Right lobe of liver (tissue), 6 donors: ENCODE measurements around the gene KCNN3. TPM values are rescaled to one million over a fixed set of nuclear protein-coding genes. Genes with fewer than 3 reads are reported as not detected.

ENCODE experiments used
- ATAC-seq, 4 donors: fragments of 200-7000 bp; cut with Tn5 transposase; one replicate each; pipeline ENCODE4 v1.9.1; 2020; ENCODE audit warnings: mild to moderate bottlenecking in 4 of 4, moderate library complexity in 4 of 4
- DNase-seq, 3 donors: peaks; one replicate each; pipeline ENCODE4 v3.0.0-alpha.2; 2020
- H3K27ac ChIP-seq, 3 donors: fragments of 200-600 bp; one replicate each; pipeline ENCODE4 v1.8.0; 2022
- H3K27me3 ChIP-seq, 2 donors: fragments of 200-600 bp; one replicate each; pipeline ENCODE4 v1.8.0; 2022
- H3K36me3 ChIP-seq, 4 donors: fragments of 200-600 bp; sonication (generic) in 1 of 4; one replicate each; pipeline versions ENCODE4 v1.5.1 to v1.8.0; 2017 to 2022; ENCODE audit warnings: control low read depth in 1 of 4
- H3K4me1 ChIP-seq, 4 donors: fragments of 200-600 bp; sonication (generic) in 1 of 4; one replicate each; pipeline versions ENCODE4 v1.5.1 to v1.8.0; 2017 to 2022; ENCODE audit warnings: control low read depth in 1 of 4
- H3K4me3 ChIP-seq, 3 donors: fragments of 200-600 bp; one replicate each; pipeline ENCODE4 v1.8.0; 2022
- H3K9me3 ChIP-seq, 4 donors: fragments of 200-600 bp; sonication (generic) in 1 of 4; one replicate each; pipeline versions ENCODE4 v1.5.1 to v1.8.0; 2017 to 2022; ENCODE audit warnings: control low read depth in 1 of 4
- POLR2A ChIP-seq: fragments of 450-650 bp; IDR thresholded peaks from one replicate; pipeline ENCODE4 v1.6.1; 2017; ENCODE audit warnings: antibody characterized with exemption, mild to moderate bottlenecking
- WGBS: methylation state at CpG from one replicate; pipeline ENCODE4 v1.1.6; 2018; ENCODE audit warnings: low coverage, low lambda C conversion rate; ENCODE audit not compliant: insufficient coverage; ENCODE audit errors: missing lambda C conversion rate; 5-methylcytosine and 5-hydroxymethylcytosine counted together
- intact Hi-C, 2 donors: fragments of 100-400 bp; cut with DNase I; formaldehyde crosslinking; loops; one replicate each; pipeline versions ENCODE4 v1.11.2 to v1.14.1; 2022
- total RNA-seq, 6 experiments: library from RNA; depleted of rRNA in 2 of 6; stranded (reverse); fragments of >200 nt in 2 of 6; fragmentation: NEBNext Ultra II Directional in 3 of 6; extraction: Animal tissue kit (Norgen Biotek cat#: 25700) in 3 of 6; gene quantifications; one replicate each; pipeline versions ENCODE4 v1.1.0 to v1.2.4, GENCODE V29; 2016 to 2023
- TF ChIP-seq, protein P1 (sequence below), 4 donors: fragments of 200-600 bp in 3 of 4; fragments of 450-650 bp in 1 of 4; IDR thresholded peaks; one replicate each; pipeline versions ENCODE4 v1.5.1 to v1.8.0; 2016 to 2022; ENCODE audit warnings: antibody characterized with exemption in 4 of 4, mild to moderate bottlenecking in 2 of 4
- donor health status: DM: no; HTN: yes; CAD: no.
- donor health status: DM: no; HTN: no; CAD: no.
- donor health status: DM: no; HTN: no; CAD: no.
- donor health status: DM: no; HTN: yes; CAD: no.
- donor health status: DM: no; HTN: yes; CAD: no.

The KCNN3 gene
- total RNA-seq, 6 experiments from 2014 or later: 0.15 to 0.64 (median 0.32) TPM

DNA sequence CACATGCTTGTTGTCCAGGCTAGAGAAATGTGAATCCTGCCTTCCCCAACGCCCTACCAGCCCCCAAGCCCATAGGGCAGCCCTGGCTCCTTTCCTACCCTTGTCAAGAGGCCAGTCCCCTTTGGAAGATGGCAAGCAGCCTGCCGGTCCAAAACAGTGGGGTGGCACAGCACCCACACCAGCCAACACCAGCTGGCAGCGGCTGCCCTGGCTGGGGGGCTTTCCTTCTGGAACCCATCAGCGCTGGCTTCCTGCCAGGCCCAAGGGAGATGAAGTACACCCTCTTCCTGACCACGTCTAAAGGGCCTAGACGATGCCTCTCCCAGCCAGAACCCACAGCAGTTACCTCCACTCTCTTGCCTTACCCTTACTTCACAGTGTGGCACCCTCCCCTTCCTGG, 24.2 kb downstream of the KCNN3 start:
- ATAC-seq: no peak
- TF ChIP-seq POLR2A: no peak
- TF ChIP-seq, protein P1, sequence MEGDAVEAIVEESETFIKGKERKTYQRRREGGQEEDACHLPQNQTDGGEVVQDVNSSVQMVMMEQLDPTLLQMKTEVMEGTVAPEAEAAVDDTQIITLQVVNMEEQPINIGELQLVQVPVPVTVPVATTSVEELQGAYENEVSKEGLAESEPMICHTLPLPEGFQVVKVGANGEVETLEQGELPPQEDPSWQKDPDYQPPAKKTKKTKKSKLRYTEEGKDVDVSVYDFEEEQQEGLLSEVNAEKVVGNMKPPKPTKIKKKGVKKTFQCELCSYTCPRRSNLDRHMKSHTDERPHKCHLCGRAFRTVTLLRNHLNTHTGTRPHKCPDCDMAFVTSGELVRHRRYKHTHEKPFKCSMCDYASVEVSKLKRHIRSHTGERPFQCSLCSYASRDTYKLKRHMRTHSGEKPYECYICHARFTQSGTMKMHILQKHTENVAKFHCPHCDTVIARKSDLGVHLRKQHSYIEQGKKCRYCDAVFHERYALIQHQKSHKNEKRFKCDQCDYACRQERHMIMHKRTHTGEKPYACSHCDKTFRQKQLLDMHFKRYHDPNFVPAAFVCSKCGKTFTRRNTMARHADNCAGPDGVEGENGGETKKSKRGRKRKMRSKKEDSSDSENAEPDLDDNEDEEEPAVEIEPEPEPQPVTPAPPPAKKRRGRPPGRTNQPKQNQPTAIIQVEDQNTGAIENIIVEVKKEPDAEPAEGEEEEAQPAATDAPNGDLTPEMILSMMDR (IDR thresholded peaks at IDR 0.05): no peak

DNA sequence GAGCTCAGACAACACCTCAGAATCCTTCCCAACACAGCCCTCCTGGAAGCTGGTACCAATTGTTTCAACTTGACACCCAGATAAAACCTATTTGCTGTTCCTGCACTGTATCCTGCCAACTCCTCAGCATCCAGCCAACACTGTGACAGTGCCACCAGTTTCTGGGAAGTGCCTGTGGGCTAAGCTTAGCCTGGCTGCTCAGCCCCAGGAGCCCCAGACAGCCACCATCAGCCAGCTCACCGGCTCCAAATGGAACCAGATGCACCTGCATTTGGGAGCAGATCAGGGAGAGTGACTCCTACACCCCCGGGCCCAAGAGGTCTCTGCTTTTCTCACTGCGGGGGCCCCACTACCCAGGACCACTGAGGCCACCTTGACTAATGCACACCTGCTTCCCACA, 24.9 kb downstream of the KCNN3 start:
- Histone ChIP-seq H3K4me1 (no peaks in the 10 kb centered on the region), H3K27me3 (no peaks in the 10 kb centered on the region), H3K27ac (no peak overlapping the region), H3K36me3 (no peaks in the 10 kb centered on the region), H3K4me3 (no peak overlapping the region), H3K9me3 (no peaks in the 10 kb centered on the region)
- intact Hi-C loops: no loop called here
- TF ChIP-seq, protein P1 (IDR thresholded peaks at IDR 0.05): no peak
- no peak for TF ChIP-seq POLR2A
- DNase-seq (no peak), ATAC-seq (no peak)
- WGBS: no CpG with 5 or more reads among the region's 3 CpGs

More for the DNA sequence above, 24.2 kb downstream of the KCNN3 start:
- no peaks in the 10 kb centered on the region for H3K4me1 ChIP-seq
- no peaks in the 10 kb centered on the region for H3K36me3 ChIP-seq
- no peak overlapping the region for H3K4me3 ChIP-seq
- H3K27me3 ChIP-seq: no peaks in the 10 kb centered on the region
- intact Hi-C loops: no loop called here
- WGBS: no CpG with 5 or more reads among the region's 6 CpGs
- H3K9me3 ChIP-seq: no peaks in the 10 kb centered on the region
- DNase-seq: no peak
- H3K27ac ChIP-seq: no peak overlapping the region

DNA sequence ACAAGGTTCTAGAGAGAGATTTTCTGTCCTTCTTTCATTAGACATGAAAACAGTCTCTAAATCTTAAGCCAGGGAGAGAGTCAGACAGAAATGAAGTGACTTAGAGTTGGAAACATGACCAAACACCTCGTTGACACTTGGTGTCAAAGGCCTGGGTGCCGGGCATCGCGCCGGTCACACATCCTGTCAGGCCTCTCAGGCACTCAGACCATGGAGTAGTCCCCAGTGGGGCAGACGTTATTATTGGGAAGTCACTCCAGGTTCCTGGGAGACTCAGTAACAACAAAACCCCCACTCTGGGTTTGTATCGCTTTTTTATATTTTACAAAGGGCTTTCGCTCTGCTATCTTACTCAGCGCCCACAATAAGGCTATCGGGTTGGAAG, 25.8 kb downstream of the KCNN3 start:
- no peak overlapping the region for H3K4me3 ChIP-seq
- H3K27ac ChIP-seq: no peak overlapping the region
- intact Hi-C loops: no loop called here
- ATAC-seq (no peak), DNase-seq (no peak)
- no peak for TF ChIP-seq POLR2A
- TF ChIP-seq, protein P1 (IDR thresholded peaks at IDR 0.05): no peak
- no peaks in the 10 kb centered on the region for H3K9me3 ChIP-seq
- H3K36me3 ChIP-seq: no peaks in the 10 kb centered on the region
- 66% methylated on average over 8 of the region's 10 CpGs for WGBS
- H3K4me1 ChIP-seq: no peaks in the 10 kb centered on the region
- H3K27me3 ChIP-seq: no peaks in the 10 kb centered on the region

DNA sequence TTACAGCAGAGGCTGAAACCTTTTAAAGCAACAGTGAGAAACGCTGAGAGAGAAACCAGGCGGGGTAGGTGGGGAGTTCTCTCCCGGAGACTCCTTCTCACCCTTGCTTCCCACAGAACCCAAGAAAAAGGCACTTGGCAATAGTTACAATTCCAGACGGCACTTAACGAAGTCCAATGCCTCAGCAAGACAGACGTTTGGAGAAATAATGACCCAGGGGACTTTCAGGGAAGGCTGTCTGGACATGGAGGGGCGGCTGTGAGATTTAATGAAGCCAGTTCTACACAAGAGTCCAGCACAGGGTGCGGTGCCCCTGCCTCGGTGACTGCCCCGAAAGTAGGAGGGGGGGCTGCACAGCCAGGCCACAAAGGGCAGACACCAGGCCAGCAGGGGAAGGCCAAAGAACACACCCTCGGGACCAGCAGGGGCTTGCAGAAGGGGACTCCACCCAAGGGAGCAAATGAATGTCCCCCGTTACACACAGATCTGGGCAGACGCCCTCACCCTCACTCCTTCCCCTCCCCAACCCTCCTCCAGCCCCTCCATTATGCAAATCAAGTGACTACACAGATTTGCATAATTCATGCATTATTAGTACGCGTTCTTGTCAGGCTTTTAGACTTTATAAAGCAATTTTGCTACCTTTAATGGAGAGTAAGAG, 26.3 kb downstream of the KCNN3 start:
- intact Hi-C loops: no loop called here
- TF ChIP-seq POLR2A: no peak
- TF ChIP-seq, protein P1 (IDR thresholded peaks at IDR 0.05): no peak
- Histone ChIP-seq H3K4me3 (no peak overlapping the region), H3K4me1 (no peaks in the 10 kb centered on the region), H3K27ac (no peak overlapping the region), H3K27me3 (no peaks in the 10 kb centered on the region), H3K9me3 (no peaks in the 10 kb centered on the region), H3K36me3 (no peaks in the 10 kb centered on the region)
- WGBS: 69% methylated on average over 11 of the region's 15 CpGs
- DNase-seq (no peak), ATAC-seq (no peak)
